Measurements from ENCODE around the gene CCDC27.
"Not testable (repeated sequence)": the region's sequence is repeated elsewhere in the genome, so short reads cannot be mapped to it uniquely, and the experiment has no call there.

The CCDC27 gene

DNA sequence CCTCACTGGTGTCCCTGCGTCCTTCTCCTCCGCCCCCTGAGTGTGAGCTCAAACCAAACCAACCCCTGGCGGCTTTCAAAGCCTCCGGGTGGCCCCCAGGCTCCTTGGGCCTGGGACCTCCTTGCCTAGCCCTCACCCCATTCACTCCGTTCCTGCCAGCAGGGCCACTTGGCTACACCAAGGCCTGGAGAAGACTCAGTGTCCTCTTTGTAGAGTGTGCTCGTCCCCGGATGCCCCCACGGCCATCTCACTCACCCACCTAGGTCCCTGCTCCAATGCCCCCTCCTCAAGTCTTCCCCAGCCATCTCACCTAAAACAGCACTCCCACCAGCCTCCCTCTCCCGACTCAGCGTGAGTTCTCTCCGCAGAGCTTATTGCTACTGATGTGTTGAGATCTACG is 7.2 kb upstream of the CCDC27 start:
- in situ Hi-C loops (cut with HindIII; ENCODE audit: low pct_unique_long_range_greater_than_20kb, low sequenced_read_pairs): no loop called here
- TF ChIP-seq JUND (IDR thresholded peaks at IDR 0.05; ENCODE audit: low read depth): no peak
- DNase-seq (ENCODE audit: low read depth in 1 of 2, low spot score in 1 of 2): no peak

DNA sequence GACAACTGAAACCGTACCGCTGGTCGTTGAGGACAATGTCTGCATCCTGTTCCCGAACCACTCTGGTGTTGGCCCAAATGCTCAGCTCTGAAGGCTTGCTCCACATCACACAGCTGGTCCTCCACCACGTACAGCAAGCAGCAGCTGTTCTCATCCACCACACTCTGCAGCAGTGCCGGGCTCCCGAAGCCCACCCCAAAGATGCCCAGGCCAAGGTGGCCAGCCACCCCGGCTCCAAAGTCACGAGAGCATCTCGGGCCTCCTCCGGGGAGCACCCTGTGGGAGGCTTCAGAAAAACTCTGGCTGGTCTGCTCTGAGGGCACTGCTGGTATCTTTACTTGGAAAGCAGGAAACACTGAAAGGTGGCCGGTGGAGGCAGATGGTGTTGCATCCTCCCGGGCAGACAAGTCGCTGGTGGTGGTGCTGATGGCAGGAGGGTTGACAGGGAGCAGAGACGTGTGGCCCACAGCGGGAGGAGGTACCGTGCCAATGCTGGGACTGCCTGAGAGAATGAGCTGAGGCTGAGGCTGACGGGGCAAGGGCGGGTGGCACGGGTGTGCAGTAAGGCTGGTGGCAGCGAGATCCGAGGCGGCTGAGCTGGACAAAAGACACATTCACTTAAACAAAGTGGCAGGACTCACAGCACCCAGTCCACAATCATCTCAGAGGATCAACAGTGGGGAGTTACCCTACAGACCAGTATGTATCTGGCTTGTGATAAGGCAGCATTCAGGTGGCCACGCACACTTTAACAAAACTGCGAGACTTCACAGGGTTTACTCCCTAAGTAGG is 6.5 kb upstream of the CCDC27 start:
- DNase-seq (ENCODE audit: low read depth in 1 of 2, low spot score in 1 of 2): no peak
- in situ Hi-C loops (cut with HindIII; ENCODE audit: low pct_unique_long_range_greater_than_20kb, low sequenced_read_pairs): no loop called here

DNA sequence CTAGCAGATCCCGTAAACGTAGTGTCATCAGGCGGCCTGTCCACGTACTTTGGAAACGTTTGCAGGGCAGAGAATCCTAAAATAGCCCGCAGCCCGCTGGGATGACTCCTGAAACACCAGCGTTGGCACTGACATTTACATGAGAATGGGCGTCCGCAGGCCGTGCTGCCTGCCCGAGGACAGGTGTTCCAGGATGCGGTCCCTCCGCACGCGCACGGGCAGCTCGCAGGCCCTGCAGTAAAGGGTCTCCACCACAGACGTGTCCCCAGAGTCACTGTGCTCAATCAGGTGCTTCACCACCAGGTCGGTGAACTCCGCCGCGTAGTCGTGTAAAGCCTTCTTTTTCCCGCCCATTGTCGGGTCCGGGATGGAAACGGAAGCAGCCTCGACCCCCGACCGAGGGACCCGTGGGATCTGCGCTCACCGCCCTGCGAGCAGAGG is 5.8 kb upstream of the CCDC27 start:
- no peak for DNase-seq (ENCODE audit: low read depth in 1 of 2, low spot score in 1 of 2)
- no peak for TF ChIP-seq JUND (IDR thresholded peaks at IDR 0.05; ENCODE audit: low read depth)
- in situ Hi-C loops (cut with HindIII; ENCODE audit: low pct_unique_long_range_greater_than_20kb, low sequenced_read_pairs): no loop called here

More for the DNA sequence above, 6.5 kb upstream of the CCDC27 start:
- no peak for TF ChIP-seq JUND (IDR thresholded peaks at IDR 0.05; ENCODE audit: low read depth)

DNA sequence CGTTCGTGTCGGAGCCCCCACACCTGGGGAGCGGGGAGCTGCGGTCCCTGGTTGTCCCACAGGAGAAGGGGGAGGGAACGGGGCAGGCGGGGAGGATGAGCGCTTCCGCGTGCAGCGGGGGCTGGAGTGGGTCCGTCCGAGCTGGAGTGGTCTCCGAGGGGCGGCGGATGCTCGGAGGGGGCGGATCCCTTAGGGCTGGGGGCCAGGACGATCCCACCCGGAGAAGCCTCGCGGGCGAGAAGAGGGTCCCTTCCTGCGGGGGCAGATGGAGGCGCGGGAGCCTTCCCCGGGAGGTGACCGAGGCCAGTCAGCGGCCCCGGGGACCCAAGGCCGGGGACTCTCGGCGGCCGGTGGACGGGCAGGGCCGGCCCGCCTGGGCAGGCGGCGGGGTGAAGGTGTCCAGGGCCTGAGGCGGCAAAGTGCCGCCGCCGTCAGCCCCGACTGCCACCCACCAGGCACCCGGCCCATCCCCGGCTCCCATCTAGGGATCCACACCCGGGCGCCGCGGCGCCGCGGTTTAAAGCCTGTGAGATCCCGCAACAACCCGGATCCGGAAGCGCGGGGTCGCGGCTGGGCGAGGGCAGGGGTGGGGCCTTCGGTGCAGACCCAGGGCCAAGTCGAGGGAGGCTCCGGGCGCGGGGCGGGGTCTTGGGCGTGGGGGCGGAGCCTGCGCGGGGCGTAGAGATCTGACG is 5.3 kb upstream of the CCDC27 start:
- in situ Hi-C loops (cut with HindIII; ENCODE audit: low pct_unique_long_range_greater_than_20kb, low sequenced_read_pairs): no loop called here
- no peak for TF ChIP-seq JUND (IDR thresholded peaks at IDR 0.05; ENCODE audit: low read depth)

DNA sequence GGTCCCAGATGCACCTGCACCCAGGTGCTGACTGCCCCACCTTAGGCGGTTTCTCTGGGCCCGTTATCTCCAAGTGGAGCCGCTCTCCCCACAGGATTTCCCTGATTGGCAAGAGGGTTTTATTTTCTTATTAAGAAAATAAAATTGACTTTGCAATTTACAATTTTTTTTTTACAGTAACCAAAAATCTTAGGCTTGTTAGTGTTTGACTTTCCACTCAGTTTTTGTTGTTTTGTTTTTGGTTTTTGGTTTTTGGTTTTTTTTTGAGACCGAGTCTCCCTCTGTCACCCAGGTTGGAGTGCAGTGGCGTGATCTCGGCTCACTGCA is 4.8 kb upstream of the CCDC27 start:
- no peak for TF ChIP-seq JUND (IDR thresholded peaks at IDR 0.05; ENCODE audit: low read depth)
- DNase-seq (ENCODE audit: low read depth in 1 of 2, low spot score in 1 of 2): no peak
- in situ Hi-C loops (cut with HindIII; ENCODE audit: low pct_unique_long_range_greater_than_20kb, low sequenced_read_pairs): no loop called here

More for the DNA sequence above, 5.3 kb upstream of the CCDC27 start:
- peak; percentile 75 to 78 for DNase-seq (ENCODE audit: low read depth in 1 of 2, low spot score in 1 of 2)

DNA sequence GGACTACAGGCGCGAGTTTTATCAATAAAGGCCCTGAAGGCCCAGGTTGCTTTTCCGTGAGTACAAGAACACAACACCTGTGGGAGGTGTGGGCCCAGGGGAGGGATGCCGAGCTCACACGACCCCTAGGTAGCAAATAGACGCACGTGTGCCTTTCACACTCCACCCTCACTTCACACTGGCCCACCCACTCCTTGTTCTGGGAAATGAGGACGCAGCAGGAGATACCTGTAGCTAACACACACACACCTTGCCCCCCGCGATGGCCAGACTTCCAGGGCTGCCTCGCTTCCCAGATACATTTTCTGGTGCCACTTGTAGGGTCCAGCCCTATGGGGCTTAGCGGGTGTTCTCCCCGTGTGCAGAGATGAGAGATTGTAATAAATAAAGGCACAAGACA is 4.3 kb upstream of the CCDC27 start:
- in situ Hi-C loops (cut with HindIII; ENCODE audit: low pct_unique_long_range_greater_than_20kb, low sequenced_read_pairs): no loop called here
- TF ChIP-seq JUND (IDR thresholded peaks at IDR 0.05; ENCODE audit: low read depth): no peak
- no peak for DNase-seq (ENCODE audit: low read depth in 1 of 2, low spot score in 1 of 2)

DNA sequence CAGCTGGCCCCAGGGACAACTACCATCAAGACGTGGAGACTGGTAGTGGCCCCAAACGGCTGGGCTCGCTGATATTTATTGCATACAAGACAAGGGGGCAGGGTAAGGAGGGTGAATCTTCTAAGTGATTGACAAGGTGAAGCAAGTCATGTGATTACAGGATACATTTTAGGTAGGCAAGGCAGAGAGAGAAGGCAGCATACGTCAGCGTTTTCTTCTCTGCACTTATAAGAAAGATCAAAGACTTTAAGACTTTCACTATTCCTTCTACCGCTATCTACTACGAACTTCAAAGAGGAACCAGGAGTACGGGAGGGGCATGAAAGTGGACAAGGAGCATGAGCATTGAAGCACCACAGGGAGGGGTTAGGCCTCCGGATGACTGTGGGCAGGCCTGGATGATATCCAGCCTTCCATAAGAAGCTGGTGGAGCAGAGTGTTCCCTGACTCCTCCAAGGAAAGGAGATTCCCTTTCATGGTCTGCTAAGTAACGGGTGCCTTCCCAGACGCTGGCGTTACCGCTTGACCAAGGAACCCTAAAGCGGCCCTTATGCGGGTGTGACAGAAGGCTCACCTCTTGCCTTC is 3.8 kb upstream of the CCDC27 start:
- DNase-seq (ENCODE audit: low read depth in 1 of 2, low spot score in 1 of 2); in situ Hi-C loops (cut with HindIII; ENCODE audit: low pct_unique_long_range_greater_than_20kb, low sequenced_read_pairs): not testable (repeated sequence)

DNA sequence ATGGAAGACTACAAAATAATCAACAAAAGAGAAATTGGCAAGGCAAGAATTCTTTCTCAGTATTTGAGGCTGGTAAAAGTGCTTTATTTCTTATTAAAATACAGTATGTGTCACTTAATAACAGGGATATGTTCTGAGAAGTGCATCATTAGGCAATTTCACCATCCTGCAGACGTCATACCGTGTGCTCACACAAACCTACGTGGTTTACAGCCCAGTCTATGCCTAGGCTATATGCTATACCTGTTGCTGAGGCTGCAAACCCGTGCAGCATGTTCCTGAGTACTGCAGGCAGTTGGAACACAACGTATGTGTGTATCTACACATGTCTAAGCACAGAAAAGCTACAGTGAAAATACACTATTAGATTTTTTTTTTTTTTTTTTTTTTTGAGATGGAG is 2.7 kb upstream of the CCDC27 start:
- in situ Hi-C loops (cut with HindIII; ENCODE audit: low pct_unique_long_range_greater_than_20kb, low sequenced_read_pairs): no loop called here
- DNase-seq (ENCODE audit: low read depth in 1 of 2, low spot score in 1 of 2): no peak
- no peak for TF ChIP-seq JUND (IDR thresholded peaks at IDR 0.05; ENCODE audit: low read depth)

DNA sequence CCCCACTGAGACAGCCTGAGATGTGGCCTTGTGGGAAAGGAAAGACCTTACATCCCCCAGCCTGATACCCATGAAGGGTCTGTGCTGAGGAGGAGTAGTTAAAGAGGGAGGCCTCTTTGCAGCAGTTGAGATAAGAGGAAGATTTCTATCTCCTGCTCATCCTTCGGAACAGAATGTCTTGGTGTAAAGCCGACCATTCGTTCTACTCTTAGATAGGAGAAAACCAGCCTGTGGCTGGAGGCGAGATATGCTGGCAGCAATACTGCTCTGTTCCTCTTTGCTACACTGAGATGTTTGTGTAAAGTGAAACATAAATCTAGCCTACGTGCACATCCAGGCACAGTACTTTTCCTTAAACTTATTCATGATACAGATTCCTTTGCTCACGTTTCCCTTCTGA is 1.5 kb upstream of the CCDC27 start:
- no peak for DNase-seq (ENCODE audit: low read depth in 1 of 2, low spot score in 1 of 2)
- TF ChIP-seq JUND (IDR thresholded peaks at IDR 0.05; ENCODE audit: low read depth): no peak
- in situ Hi-C loops (cut with HindIII; ENCODE audit: low pct_unique_long_range_greater_than_20kb, low sequenced_read_pairs): no loop called here

DNA sequence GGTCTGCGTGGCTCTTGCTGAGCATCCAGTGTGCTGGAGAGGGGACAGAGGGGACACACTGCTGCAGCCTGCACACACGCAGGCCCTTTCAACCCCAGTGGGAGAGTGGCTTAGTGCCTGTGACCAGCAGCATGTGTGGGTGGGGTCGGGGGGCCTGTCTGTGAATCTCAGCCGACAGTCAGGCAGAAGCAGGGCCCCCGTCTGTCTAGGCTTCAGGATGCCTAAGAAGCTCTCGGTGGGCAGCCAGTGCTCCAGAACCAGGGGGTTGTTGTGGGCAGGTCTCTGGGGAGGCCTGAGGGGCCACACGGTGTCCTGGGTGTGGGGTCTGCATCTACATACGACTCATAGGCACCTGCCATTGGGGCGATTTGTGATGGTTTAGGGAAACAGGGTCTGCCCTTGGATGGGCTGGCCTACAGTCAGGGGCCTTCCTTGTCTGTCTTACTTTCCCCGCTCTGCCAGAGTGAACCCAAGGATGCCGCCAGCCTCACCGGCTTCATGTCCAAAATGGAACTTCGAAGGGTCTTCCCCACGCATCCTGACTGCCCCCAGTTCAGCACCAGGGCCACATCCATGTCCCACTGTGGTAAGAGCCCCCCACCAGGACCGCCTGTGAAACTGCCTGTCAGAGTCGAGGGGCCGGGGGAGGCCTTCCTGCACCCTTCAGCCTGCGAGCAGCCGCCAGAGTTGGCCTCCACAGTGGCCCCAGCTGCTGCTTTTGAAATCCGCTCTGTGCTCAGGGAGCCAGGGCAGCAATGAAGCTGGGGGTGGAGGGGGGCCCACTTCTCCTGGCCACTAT is 1.6 kb downstream of the CCDC27 start:
- DNase-seq (ENCODE audit: low read depth in 1 of 2, low spot score in 1 of 2): no peak
- in situ Hi-C loops (cut with HindIII; ENCODE audit: low pct_unique_long_range_greater_than_20kb, low sequenced_read_pairs): no loop called here
- TF ChIP-seq JUND (IDR thresholded peaks at IDR 0.05; ENCODE audit: low read depth): no peak

DNA sequence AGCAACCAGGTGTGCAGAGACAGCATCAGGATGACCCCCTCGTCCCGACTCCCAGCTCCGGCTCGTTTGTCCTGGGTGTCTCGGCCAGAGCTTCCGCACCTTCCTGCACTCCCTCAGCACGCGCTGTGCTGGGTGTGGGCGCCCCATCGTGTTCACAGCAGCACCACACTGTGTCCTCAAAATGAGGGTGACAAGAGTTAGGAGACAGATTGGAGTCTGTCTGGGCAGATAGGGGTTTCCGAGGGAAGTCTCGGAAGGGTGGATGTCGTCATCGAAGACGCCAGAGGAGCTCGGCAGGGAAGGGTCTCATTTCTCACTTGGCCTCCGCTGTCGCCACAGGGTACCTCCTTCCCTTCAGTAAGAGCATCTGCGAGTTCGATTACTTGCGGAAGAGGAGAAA is 4.1 kb downstream of the CCDC27 start:
- no peak for TF ChIP-seq JUND (IDR thresholded peaks at IDR 0.05; ENCODE audit: low read depth)
- DNase-seq (ENCODE audit: low read depth in 1 of 2, low spot score in 1 of 2): no peak
- in situ Hi-C loops (cut with HindIII; ENCODE audit: low pct_unique_long_range_greater_than_20kb, low sequenced_read_pairs): no loop called here

DNA sequence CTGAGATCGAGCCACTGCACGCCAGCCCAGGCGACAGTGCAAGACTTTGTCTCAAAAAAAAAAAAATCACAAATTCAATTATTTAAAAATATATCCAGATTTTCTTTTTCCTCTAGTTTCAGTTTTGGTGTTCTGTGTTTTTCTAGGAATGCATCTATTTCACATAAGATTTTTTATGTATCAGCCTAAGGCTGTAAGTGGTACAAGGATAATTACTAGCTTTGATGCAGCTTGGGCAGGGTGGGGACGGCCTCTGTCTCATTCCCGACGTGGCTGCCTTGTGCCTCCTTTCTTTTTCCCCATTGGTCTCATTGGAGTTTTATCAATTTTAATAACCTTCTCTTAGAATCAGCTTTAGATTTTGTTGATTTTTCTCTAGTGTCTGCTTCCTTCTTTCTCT is 6.9 kb downstream of the CCDC27 start:
- no peak for DNase-seq (ENCODE audit: low read depth in 1 of 2, low spot score in 1 of 2)
- in situ Hi-C loops (cut with HindIII; ENCODE audit: low pct_unique_long_range_greater_than_20kb, low sequenced_read_pairs): no loop called here
- no peak for TF ChIP-seq JUND (IDR thresholded peaks at IDR 0.05; ENCODE audit: low read depth)

DNA sequence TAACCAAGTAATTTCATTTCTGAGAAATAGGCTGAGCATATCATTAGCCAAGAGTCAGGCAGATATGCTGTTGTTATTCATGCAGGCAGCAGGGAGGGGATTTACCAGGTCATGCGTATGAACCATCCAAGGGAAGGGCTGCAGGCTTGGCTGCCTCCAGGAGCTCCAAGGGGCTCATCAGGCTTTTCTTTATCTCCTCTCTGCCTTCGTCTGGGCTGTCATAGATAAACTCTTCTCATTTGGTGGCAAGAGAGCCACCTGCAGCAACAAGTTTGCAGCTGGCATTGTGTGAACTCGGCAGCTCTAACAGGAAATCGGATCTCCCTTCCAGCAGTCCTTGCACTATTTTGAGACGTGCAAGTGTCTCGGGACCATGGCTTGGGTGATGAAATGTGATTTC is 7.5 kb downstream of the CCDC27 start:
- in situ Hi-C loops (cut with HindIII; ENCODE audit: low pct_unique_long_range_greater_than_20kb, low sequenced_read_pairs): no loop called here
- no peak for TF ChIP-seq JUND (IDR thresholded peaks at IDR 0.05; ENCODE audit: low read depth)

More for the DNA sequence above, 7.5 kb downstream of the CCDC27 start:
- no peak for DNase-seq (ENCODE audit: low read depth in 1 of 2, low spot score in 1 of 2)

Data from T47D (cell line).